ENCODE measurements around the gene GXYLT2. TPM values are rescaled to one million over a fixed set of nuclear protein-coding genes. Genes with fewer than 3 reads are reported as not detected.

GXYLT2 gene
- total RNA-seq, 2 donors from 2014 or later: 7.7 to 20.9 TPM

DNA sequence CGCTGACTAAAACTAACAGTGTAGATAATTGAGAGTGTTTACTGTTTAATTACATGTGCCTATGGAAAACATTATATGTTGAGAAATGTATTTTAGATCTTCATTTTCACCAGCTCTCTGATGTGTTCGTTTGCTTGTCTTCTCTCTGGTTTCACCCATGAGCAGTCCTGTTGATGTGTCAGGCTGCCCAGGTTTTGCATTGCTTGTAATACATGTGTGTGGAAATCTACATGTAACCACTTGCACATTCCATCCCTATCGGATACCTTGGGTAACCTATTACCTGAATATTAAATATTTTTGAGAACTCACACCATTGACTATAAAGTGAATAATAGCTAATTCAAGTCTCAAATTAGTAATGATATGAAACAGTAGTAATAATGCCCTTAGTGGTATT, 121.9 kb downstream of the GXYLT2 start:
- 61% methylated on average over 3 of the region's 3 CpGs for WGBS
- Histone ChIP-seq H3K9me3 (no peaks in the 10 kb centered on the region), H3K27ac (no peak overlapping the region), H3K4me1 (replicated peaks) (no peaks in the 10 kb centered on the region), H3K4me3 (no peak overlapping the region), H3K36me3 (no peaks in the 10 kb centered on the region), H3K27me3 (replicated peaks; ENCODE audit: insufficient read depth) (no peaks in the 10 kb centered on the region)
- intact Hi-C loops (cut with DNase I): no loop called here
- DNase-seq (ENCODE audit: low spot score): no peak
- TF ChIP-seq, protein P1, sequence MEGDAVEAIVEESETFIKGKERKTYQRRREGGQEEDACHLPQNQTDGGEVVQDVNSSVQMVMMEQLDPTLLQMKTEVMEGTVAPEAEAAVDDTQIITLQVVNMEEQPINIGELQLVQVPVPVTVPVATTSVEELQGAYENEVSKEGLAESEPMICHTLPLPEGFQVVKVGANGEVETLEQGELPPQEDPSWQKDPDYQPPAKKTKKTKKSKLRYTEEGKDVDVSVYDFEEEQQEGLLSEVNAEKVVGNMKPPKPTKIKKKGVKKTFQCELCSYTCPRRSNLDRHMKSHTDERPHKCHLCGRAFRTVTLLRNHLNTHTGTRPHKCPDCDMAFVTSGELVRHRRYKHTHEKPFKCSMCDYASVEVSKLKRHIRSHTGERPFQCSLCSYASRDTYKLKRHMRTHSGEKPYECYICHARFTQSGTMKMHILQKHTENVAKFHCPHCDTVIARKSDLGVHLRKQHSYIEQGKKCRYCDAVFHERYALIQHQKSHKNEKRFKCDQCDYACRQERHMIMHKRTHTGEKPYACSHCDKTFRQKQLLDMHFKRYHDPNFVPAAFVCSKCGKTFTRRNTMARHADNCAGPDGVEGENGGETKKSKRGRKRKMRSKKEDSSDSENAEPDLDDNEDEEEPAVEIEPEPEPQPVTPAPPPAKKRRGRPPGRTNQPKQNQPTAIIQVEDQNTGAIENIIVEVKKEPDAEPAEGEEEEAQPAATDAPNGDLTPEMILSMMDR (IDR thresholded peaks at IDR 0.05): no peak
- TF ChIP-seq POLR2AphosphoS5 (IDR thresholded peaks at IDR 0.05) (no peak), POLR2A (IDR thresholded peaks at IDR 0.05) (no peak)

DNA sequence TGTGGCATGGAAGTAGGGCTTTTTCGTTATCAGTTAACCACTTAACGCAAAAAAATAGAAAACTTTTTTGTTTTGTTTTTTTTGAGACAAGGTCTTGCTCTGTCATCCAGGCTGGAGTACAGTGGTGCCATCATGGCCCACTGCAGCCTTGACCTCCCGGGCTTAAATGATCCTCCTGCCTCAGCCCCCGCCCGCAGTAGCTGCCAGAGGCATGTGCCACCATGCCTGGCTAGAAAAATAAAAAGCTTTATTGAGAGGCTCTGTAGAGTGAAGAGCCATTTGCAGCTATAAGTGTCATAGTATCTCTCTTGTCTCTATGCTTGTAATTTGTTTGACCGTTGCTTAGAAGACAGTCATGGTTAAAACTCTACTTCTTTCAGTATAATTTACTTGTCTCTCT, 122.3 kb downstream of the GXYLT2 start:
- no peak for TF ChIP-seq POLR2AphosphoS5 (IDR thresholded peaks at IDR 0.05)
- TF ChIP-seq POLR2A (IDR thresholded peaks at IDR 0.05): no peak
- TF ChIP-seq, protein P1 (IDR thresholded peaks at IDR 0.05): no peak
- WGBS: 67% methylated on average over 6 of the region's 6 CpGs
- Histone ChIP-seq H3K27ac (no peak overlapping the region), H3K4me1 (replicated peaks) (no peaks in the 10 kb centered on the region), H3K36me3 (no peaks in the 10 kb centered on the region), H3K4me3 (no peak overlapping the region), H3K9me3 (no peaks in the 10 kb centered on the region), H3K27me3 (replicated peaks; ENCODE audit: insufficient read depth) (no peaks in the 10 kb centered on the region)
- no peak for DNase-seq (ENCODE audit: low spot score)
- intact Hi-C loops (cut with DNase I): no loop called here

DNA sequence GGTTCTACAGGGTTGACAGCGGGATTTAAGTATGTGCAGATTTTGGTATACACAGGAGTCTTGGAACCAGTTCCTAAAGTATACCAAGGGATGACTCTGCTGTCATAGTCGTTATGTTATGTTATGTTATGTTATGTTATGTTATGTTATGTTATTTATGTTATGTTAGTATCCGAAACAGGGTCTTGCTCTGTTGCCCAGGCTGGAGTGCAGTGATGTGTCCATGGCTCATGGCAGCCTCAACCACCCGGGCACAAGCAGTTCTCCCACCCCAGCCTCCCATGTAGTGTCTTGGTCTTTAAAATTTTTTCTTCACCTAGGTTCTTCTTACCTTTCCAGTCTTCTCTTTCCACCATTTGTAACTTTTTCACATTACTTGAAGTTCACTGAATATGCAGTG, 130.5 kb downstream of the GXYLT2 start:
- intact Hi-C loops (cut with DNase I): no loop called here
- no peak for DNase-seq (ENCODE audit: low spot score)
- H3K4me1 ChIP-seq (replicated peaks): no peaks in the 10 kb centered on the region

DNA sequence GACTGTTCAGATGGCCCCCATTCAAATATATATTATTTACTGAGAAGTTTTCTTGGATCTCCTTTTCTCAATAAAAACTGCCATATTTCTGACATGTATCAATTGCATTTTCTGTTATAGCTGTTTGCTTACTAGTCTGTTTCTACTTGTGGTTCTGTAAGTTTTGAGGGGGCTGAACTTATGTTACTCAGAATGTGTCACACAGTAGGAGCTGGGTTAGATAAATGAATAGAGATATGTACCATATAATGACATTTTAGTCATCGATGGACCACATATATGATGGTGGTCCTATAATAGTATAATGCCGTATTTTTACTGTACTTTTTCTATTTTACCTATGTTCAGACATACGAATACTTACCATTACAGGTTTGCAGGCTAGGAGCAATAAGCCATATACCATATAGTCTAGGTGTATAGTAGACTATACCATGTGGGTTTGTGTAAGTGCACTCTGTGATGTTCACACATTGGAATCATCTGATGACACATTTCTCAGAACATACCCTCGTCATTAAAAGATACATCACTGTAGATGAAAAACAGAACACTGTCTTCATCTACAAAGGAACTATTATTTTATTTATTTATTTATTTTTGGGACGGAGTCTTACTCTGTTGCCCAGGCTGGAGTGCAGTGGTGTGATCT, 131.1 kb downstream of the GXYLT2 start:
- intact Hi-C loops (cut with DNase I): no loop called here
- Histone ChIP-seq H3K27ac (no peak overlapping the region), H3K36me3 (no peaks in the 10 kb centered on the region), H3K4me3 (no peak overlapping the region), H3K9me3 (no peaks in the 10 kb centered on the region), H3K4me1 (replicated peaks) (no peaks in the 10 kb centered on the region), H3K27me3 (replicated peaks; ENCODE audit: insufficient read depth) (no peaks in the 10 kb centered on the region)
- 94% methylated on average over 5 of the region's 5 CpGs for WGBS
- TF ChIP-seq POLR2A (IDR thresholded peaks at IDR 0.05) (no peak), POLR2AphosphoS5 (IDR thresholded peaks at IDR 0.05) (no peak)
- TF ChIP-seq, protein P1 (IDR thresholded peaks at IDR 0.05): no peak
- no peak for DNase-seq (ENCODE audit: low spot score)

More for the DNA sequence above, 130.5 kb downstream of the GXYLT2 start:
- no peak overlapping the region for H3K27ac ChIP-seq
- 92% methylated on average over 4 of the region's 4 CpGs for WGBS
- no peaks in the 10 kb centered on the region for H3K9me3 ChIP-seq
- no peaks in the 10 kb centered on the region for H3K36me3 ChIP-seq
- TF ChIP-seq, protein P1 (IDR thresholded peaks at IDR 0.05): no peak
- TF ChIP-seq POLR2AphosphoS5 (IDR thresholded peaks at IDR 0.05) (no peak), POLR2A (IDR thresholded peaks at IDR 0.05) (no peak)
- no peak overlapping the region for H3K4me3 ChIP-seq
- no peaks in the 10 kb centered on the region for H3K27me3 ChIP-seq (replicated peaks; ENCODE audit: insufficient read depth)

DNA sequence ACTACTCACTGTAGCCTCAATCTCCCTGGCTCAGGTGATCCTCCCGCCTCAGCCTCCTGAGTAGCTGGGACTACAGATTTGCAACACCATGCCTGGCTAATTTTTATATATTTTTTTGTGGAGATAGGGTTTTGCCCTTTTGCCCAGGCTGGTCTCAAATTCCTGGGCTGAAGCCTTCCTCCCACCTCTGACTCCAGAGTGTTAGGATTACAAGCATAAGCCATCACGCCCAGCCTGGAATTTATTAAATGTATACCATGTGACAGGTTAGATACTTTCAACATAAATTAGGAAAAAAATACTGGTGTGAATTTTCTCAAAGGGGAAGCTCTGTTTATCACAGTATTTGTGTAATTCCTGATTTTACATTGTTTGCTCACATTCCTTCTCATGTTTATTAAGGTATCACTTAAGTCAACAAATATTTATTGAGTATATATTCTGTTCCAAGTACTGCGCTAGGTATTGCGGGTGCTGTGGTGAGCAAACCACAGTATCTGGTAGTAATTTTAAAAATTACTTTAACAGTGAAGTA, 133.5 kb downstream of the GXYLT2 start:
- Histone ChIP-seq H3K9me3 (no peaks in the 10 kb centered on the region), H3K4me3 (no peak overlapping the region), H3K27me3 (replicated peaks; ENCODE audit: insufficient read depth) (no peaks in the 10 kb centered on the region), H3K4me1 (replicated peaks) (no peaks in the 10 kb centered on the region), H3K36me3 (no peaks in the 10 kb centered on the region), H3K27ac (no peak overlapping the region)
- WGBS: 77% methylated on average over 4 of the region's 4 CpGs
- no peak for DNase-seq (ENCODE audit: low spot score)
- TF ChIP-seq POLR2A (IDR thresholded peaks at IDR 0.05) (no peak), POLR2AphosphoS5 (IDR thresholded peaks at IDR 0.05) (no peak)
- TF ChIP-seq, protein P1 (IDR thresholded peaks at IDR 0.05): no peak
- intact Hi-C loops (cut with DNase I): no loop called here

All from prostate gland (tissue), 2 donors.